Motor neuron (in vitro differentiated cells): Measurements from ENCODE around the gene MAT1A. TPM values are rescaled to one million over a fixed set of nuclear protein-coding genes. Genes with fewer than 3 reads are reported as not detected.
"Not testable (repeated sequence)": the region's sequence is repeated elsewhere in the genome, so short reads cannot be mapped to it uniquely, and the experiment has no call there.

Source experiments
- ATAC-seq, 8 experiments: fragments of 200-7000 bp; cut with Tn5 transposase; replicated peaks in 6 of 8; 2 replicates each; pipeline ENCODE4 v1.8.0; 2021; ENCODE audit warnings: mild to moderate bottlenecking in 8 of 8, moderate library complexity in 8 of 8
- H3K27ac ChIP-seq, 2 donors: fragments of 250-450 bp; sonication (Bioruptor Pico); 2 replicates each; pipeline ENCODE4 v1.9.0; 2021; ENCODE audit warnings: antibody characterized with exemption in 2 of 2, mild to moderate bottlenecking in 2 of 2, moderate library complexity in 1 of 2
- H3K4me1 ChIP-seq, 2 donors: fragments of 250-450 bp; sonication (Bioruptor Pico); replicated peaks in 1 of 2; 2 replicates each; pipeline ENCODE4 v1.6.1; 2021; ENCODE audit warnings: antibody characterized with exemption in 2 of 2, mild to moderate bottlenecking in 2 of 2, moderate library complexity in 1 of 2
- H3K4me3 ChIP-seq, 5 donors: fragments of 250-450 bp; sonication (Bioruptor Pico); 2 replicates each; pipeline ENCODE4 v1.9.0; 2021; ENCODE audit warnings: antibody characterized with exemption in 5 of 5, mild to moderate bottlenecking in 5 of 5, moderate library complexity in 4 of 5
- WGBS, 10 experiments: fragments of 450-650 bp; shearing (Covaris generic); methylation state at CpG; one replicate each; pipeline ENCODE4 v1.0.0; 2022; 5-methylcytosine and 5-hydroxymethylcytosine counted together
- in situ Hi-C, 9 experiments: fragments of 400-800 bp; cut with MboI; loops; one replicate each; pipeline ENCODE4 v1.15.0; 2021; ENCODE audit warnings: low sequenced_read_pairs in 9 of 9, low pct_unique_long_range_greater_than_20kb in 2 of 9; ENCODE audit not compliant: unreplicated experiment in 9 of 9
- total RNA-seq, 8 experiments: library from RNA; unstranded; fragments of 300-600 nt; gene quantifications; 2 replicates each; pipeline versions ENCODE4 v1.2.3 to v1.2.4, GENCODE V29; 2022

Gene MAT1A
- total RNA-seq, 8 experiments from 2014 or later = 0.04 to 3.2 (median 0.63) TPM; not detected in 2

- Histone ChIP-seq H3K27ac (no peak overlapping the region), H3K4me3 (no peak overlapping the region), H3K4me1 (peaks cover 0 to 5% of the 10 kb centered on the region in 2 donors)
- no peak for ATAC-seq
- 13 to 86% (median 62%) methylated on average over 1 to 4 of the region's 4 CpGs; no CpG with 5 or more reads in 3 of the 10 experiments for WGBS, 10 experiments
- in situ Hi-C loops = no loop called here
Observed at GRCh38 chr10:80268938-80269588, 20.4 kb downstream of the MAT1A start.

GRCh38 chr10:80268266-80268665, 21.2 kb downstream of the MAT1A start:
- Histone ChIP-seq H3K27ac (no peak overlapping the region), H3K4me3 (no peak overlapping the region), H3K4me1 (peaks cover 0 to 5% of the 10 kb centered on the region in 2 donors)
- WGBS, 10 experiments = 0 to 100% (median 56%) methylated on average over 1 to 2 of the region's 2 CpGs; no CpG with 5 or more reads in 3 of the 10 experiments
- in situ Hi-C loops = no loop called here
- peak in 3 of 8 experiments; percentile 66 to 88 (median 88) for ATAC-seq

- 40 to 100% (median 82%) methylated on average over 1 to 3 of the region's 4 CpGs; no CpG with 5 or more reads in 2 of the 10 experiments for WGBS, 10 experiments
- H3K4me1 ChIP-seq = peaks cover 0 to 5% of the 10 kb centered on the region in 2 donors
- ATAC-seq = no peak
- no peak overlapping the region for H3K27ac ChIP-seq
- no peak overlapping the region for H3K4me3 ChIP-seq
- in situ Hi-C loops = no loop called here
Observed at GRCh38 chr10:80266513-80266863, 23.0 kb downstream of the MAT1A start.

GRCh38 chr10:80265740-80266512, 23.5 kb downstream of the MAT1A start:
- H3K4me3 ChIP-seq = no peak overlapping the region
- peak; percentile 13 to 59 (median 42) for ATAC-seq
- in situ Hi-C loops = no loop called here
- WGBS, 10 experiments = 67 to 73% methylated on average over 2 to 5 of the region's 15 CpGs; no CpG with 5 or more reads in 8 of the 10 experiments
- H3K4me1 ChIP-seq = peaks cover 0 to 5% of the 10 kb centered on the region in 2 donors
- no peak overlapping the region for H3K27ac ChIP-seq

- ATAC-seq = no peak
- no peak overlapping the region for H3K4me3 ChIP-seq
- in situ Hi-C loops = no loop called here
- no peak overlapping the region for H3K27ac ChIP-seq
- peaks cover 0 to 5% of the 10 kb centered on the region in 2 donors for H3K4me1 ChIP-seq
- WGBS, 10 experiments = 50 to 100% (median 73%) methylated on average over 1 to 7 of the region's 25 CpGs; no CpG with 5 or more reads in 1 of the 10 experiments
Observed at GRCh38 chr10:80264081-80265056, 25.1 kb downstream of the MAT1A start.

GRCh38 chr10:80261316-80262030, 28.0 kb downstream of the MAT1A start:
- ATAC-seq = no peak
- WGBS, 10 experiments = 91 to 100% (median 100%) methylated on average over 1 to 6 of the region's 6 CpGs; no CpG with 5 or more reads in 7 of the 10 experiments
- H3K4me3 ChIP-seq = no peak overlapping the region
- H3K27ac ChIP-seq = no peak overlapping the region
- H3K4me1 ChIP-seq = peaks cover 0 to 3% of the 10 kb centered on the region in 2 donors
- in situ Hi-C loops = no loop called here

- Histone ChIP-seq H3K27ac (no peak overlapping the region), H3K4me1 (no peaks in the 10 kb centered on the region), H3K4me3 (no peak overlapping the region)
- 0 to 87% (median 55%) methylated on average over 1 to 15 of the region's 19 CpGs for WGBS, 10 experiments
- in situ Hi-C loops = no loop called here
- ATAC-seq = peak in 7 of 8 experiments; percentile 47 to 69 (median 60)
Observed at GRCh38 chr10:80260295-80261243, 28.9 kb downstream of the MAT1A start.

GRCh38 chr10:80259405-80259871, 30.0 kb downstream of the MAT1A start:
- no peak for ATAC-seq
- no peaks in the 10 kb centered on the region for H3K4me1 ChIP-seq
- no peak overlapping the region for H3K4me3 ChIP-seq
- H3K27ac ChIP-seq = no peak overlapping the region
- 60 to 100% (median 83%) methylated on average over 1 to 4 of the region's 6 CpGs; no CpG with 5 or more reads in 2 of the 10 experiments for WGBS, 10 experiments
- in situ Hi-C loops = no loop called here

- H3K4me1 ChIP-seq, H3K27ac ChIP-seq, in situ Hi-C loops, H3K4me3 ChIP-seq: not testable (repeated sequence)
- 10 to 60% (median 60%) methylated on average over 1 to 2 of the region's 4 CpGs; no CpG with 5 or more reads in 7 of the 10 experiments for WGBS, 10 experiments
- ATAC-seq = peak; percentile 26 to 90 (median 62)
Observed at GRCh38 chr10:80256798-80257197, 32.7 kb downstream of the MAT1A start.

- no CpG with 5 or more reads among the region's 2 CpGs for WGBS, 10 experiments
- H3K4me3 ChIP-seq, H3K4me1 ChIP-seq, H3K27ac ChIP-seq, in situ Hi-C loops: not testable (repeated sequence)
- ATAC-seq = peak in 6 of 8 experiments; percentile 13 to 72 (median 58)
Observed at GRCh38 chr10:80254726-80255125, 34.7 kb downstream of the MAT1A start.

- in situ Hi-C loops = not testable (repeated sequence)
Observed at GRCh38 chr10:80253963-80254271, 35.5 kb downstream of the MAT1A start.

More at GRCh38 chr10:80253963-80254271, 35.5 kb downstream of the MAT1A start:
- WGBS, 10 experiments = 0 to 40% (median 29%) methylated on average over 1 of the region's 1 CpG; no CpG with 5 or more reads in 7 of the 10 experiments
- ATAC-seq, H3K4me1 ChIP-seq, H3K4me3 ChIP-seq, H3K27ac ChIP-seq: not testable (repeated sequence)
